DOHH2 (cell line): ENCODE measurements around the gene UQCC5.

Source experiments
- CTCF ChIP-seq: fragments of 200-600 bp; sonication (generic); IDR thresholded peaks from one replicate; pipeline ENCODE4 v1.5.1; 2014; ENCODE audit warnings: antibody characterized with exemption, mild to moderate bottlenecking, low read depth, low read length; ENCODE audit not compliant: poor library complexity, severe bottlenecking
- EZH2phosphoT487 ChIP-seq: fragments of 200-600 bp; sonication (generic); IDR thresholded peaks from 2 replicates; pipeline ENCODE4 v1.6.1; 2017; ENCODE audit warnings: borderline replicate concordance, mild to moderate bottlenecking, antibody characterized with exemption, low read length, moderate library complexity, mixed read lengths

GRCh38 chr3:52513281-52513680 lies 23.1 kb upstream of the UQCC5 start:
- TF ChIP-seq EZH2phosphoT487 (no peak), CTCF (no peak)
